Esophagus squamous epithelium (tissue), 5 donors: Measurements from ENCODE around the gene CCDC183. TPM values are rescaled to one million over a fixed set of nuclear protein-coding genes. Genes with fewer than 3 reads are reported as not detected.

ENCODE experiments used
- DNase-seq: peaks from one replicate; lab custom pipeline; 2025; lab: John Stamatoyannopoulos, UW
- H3K27ac ChIP-seq, 4 donors: fragments of 200-600 bp; sonication (generic); one replicate each; pipeline ENCODE4 v1.5.1; 2016 to 2019; ENCODE audit warnings: mild to moderate bottlenecking in 1 of 4
- H3K27me3 ChIP-seq, 4 donors: fragments of 200-600 bp; sonication (generic); 1 replicate in 3 of 4; 2 replicates in 1 of 4; pipeline versions ENCODE4 v1.5.1 to v1.6.0; 2017 to 2021; ENCODE audit warnings: antibody characterized with exemption in 1 of 4
- H3K36me3 ChIP-seq, 3 donors: fragments of 200-600 bp; sonication (generic); one replicate each; pipeline ENCODE4 v1.5.1; 2016 to 2019
- H3K4me1 ChIP-seq, 3 donors: fragments of 200-600 bp; sonication (generic); one replicate each; pipeline ENCODE4 v1.5.1; 2017 to 2019
- H3K4me3 ChIP-seq, 4 donors: fragments of 200-600 bp; sonication (generic); 1 replicate in 3 of 4; 2 replicates in 1 of 4; pipeline ENCODE4 v1.5.1; 2016 to 2019; ENCODE audit warnings: mild to moderate bottlenecking in 2 of 4, moderate library complexity in 1 of 4
- H3K9me3 ChIP-seq, 3 donors: fragments of 200-600 bp; sonication (generic); one replicate each; pipeline ENCODE4 v1.5.1; 2016 to 2019
- POLR2A ChIP-seq, 4 donors: fragments of 450-650 bp; IDR thresholded peaks; one replicate each; pipeline ENCODE4 v1.6.1; 2017; ENCODE audit warnings: antibody characterized with exemption in 4 of 4, mild to moderate bottlenecking in 4 of 4, moderate library complexity in 3 of 4
- WGBS, 2 donors: methylation state at CpG; one replicate each; pipeline ENCODE4 v1.1.5; 2018; 5-methylcytosine and 5-hydroxymethylcytosine counted together
- intact Hi-C: fragments of 100-400 bp; cut with DNase I; formaldehyde crosslinking; loops from one replicate; pipeline ENCODE4 v1.15.0; 2022
- total RNA-seq, 4 donors: library from RNA; depleted of rRNA; stranded (reverse); fragments of >200 nt; gene quantifications; one replicate each; pipeline ENCODE4 v1.1.0, GENCODE V29; 2016
- TF ChIP-seq, protein P1 (sequence below), 6 experiments: fragments of 450-650 bp in 4 of 6; fragments of 200-600 bp in 2 of 6; sonication (generic) in 2 of 6; IDR thresholded peaks; one replicate each; pipeline ENCODE4 v1.5.1; 2016 to 2019; ENCODE audit warnings: antibody characterized with exemption in 6 of 6, mild to moderate bottlenecking in 4 of 6, moderate library complexity in 4 of 6
- donor health status: DM: yes; HTN: yes; CAD: no.

CCDC183 gene
- total RNA-seq, 4 donors from 2014 or later = 2.1 TPM; not detected in 3

DNA sequence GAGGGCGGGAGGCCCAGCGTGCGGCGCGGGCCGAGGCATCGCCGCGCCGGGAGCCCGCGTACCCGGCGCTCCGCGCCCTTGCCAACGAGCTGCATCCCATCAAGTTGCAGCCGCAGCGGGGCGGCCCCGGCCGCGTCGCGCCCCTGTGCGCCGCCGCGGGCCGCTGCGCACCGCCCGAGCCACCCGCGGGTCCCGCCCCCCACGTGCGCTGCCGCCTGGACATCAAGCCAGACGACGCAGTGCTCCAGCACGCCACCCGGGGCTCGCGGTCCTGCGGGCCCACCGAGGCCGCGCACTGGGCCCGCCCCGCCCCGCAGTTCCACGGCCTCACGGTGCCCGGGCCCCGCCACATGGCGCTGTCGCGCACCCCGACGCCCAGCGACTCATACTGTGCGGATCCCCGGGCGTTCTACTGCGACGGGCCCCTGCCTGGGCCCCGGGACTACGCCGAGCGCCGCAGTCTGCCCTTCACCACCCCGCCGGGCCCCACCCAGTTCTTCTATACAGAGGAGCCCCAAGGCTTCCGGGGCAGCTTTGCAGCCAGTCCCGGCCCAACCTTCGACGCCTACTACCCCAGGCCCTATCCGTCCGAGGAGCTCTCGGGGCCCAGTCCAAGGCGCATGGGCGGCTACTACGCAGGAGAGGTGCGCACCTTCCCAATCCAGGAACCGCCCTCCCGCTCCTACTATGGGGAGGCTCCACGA is 48.8 kb downstream of the CCDC183 start:
- DNase-seq = no peak
- H3K9me3 ChIP-seq = no peaks in the 10 kb centered on the region
- TF ChIP-seq, protein P1, sequence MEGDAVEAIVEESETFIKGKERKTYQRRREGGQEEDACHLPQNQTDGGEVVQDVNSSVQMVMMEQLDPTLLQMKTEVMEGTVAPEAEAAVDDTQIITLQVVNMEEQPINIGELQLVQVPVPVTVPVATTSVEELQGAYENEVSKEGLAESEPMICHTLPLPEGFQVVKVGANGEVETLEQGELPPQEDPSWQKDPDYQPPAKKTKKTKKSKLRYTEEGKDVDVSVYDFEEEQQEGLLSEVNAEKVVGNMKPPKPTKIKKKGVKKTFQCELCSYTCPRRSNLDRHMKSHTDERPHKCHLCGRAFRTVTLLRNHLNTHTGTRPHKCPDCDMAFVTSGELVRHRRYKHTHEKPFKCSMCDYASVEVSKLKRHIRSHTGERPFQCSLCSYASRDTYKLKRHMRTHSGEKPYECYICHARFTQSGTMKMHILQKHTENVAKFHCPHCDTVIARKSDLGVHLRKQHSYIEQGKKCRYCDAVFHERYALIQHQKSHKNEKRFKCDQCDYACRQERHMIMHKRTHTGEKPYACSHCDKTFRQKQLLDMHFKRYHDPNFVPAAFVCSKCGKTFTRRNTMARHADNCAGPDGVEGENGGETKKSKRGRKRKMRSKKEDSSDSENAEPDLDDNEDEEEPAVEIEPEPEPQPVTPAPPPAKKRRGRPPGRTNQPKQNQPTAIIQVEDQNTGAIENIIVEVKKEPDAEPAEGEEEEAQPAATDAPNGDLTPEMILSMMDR (IDR thresholded peaks at IDR 0.05) = no peak
- no peak for TF ChIP-seq POLR2A (IDR thresholded peaks at IDR 0.05)
- peak overlapping the region in 1 of 4 donors; percentile 15 for H3K4me3 ChIP-seq
- H3K36me3 ChIP-seq = peaks cover 0 to 13% (median 0%) of the 10 kb centered on the region in 3 donors
- intact Hi-C loops = no loop called here
- 9% methylated on average over 9 of the region's 88 CpGs; no CpG with 5 or more reads in 1 of the 2 donors for WGBS, 2 donors
- H3K27ac ChIP-seq = no peak overlapping the region
- H3K27me3 ChIP-seq = peaks cover 7 to 54% (median 19%) of the 10 kb centered on the region in 4 donors
- peaks cover 48 to 88% (median 75%) of the 10 kb centered on the region in 3 donors for H3K4me1 ChIP-seq

DNA sequence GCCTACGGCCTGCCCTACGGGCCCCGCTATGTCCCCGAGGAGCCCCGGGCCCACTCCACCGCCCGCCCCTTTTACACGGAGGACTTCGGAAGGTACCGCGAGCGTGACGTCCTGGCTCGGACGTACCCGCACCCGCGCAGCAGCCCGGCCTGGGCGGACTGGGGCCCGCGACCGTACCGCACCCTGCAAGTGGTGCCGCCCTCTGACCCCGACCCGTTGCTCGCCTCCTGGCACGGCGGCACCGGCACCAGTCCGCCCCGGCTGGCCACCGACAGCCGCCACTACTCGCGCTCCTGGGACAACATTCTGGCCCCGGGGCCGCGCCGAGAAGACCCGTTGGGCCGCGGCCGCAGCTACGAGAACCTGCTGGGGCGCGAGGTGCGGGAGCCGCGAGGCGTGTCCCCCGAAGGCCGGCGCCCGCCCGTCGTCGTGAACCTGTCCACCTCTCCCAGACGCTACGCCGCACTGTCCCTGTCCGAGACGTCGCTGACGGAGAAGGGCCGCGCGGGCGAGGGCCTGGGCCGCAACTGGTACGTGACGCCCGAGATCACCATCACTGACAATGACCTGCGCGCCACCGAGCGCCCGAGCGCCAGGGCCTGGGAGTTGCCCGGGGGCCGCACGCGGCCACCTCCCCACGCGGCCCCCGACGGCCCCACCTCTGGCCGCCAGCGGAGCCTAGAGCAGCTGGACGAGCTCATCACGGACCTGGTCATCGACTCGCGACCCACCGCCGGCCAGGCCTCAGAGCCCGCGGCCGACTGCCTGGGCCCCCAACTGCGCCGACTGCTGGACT is 49.5 kb downstream of the CCDC183 start:
- H3K27ac ChIP-seq = no peak overlapping the region
- H3K36me3 ChIP-seq = peaks cover 0 to 11% (median 0%) of the 10 kb centered on the region in 3 donors
- peaks cover 54 to 90% (median 83%) of the 10 kb centered on the region in 3 donors for H3K4me1 ChIP-seq
- DNase-seq = no peak
- peaks cover 7 to 54% (median 19%) of the 10 kb centered on the region in 4 donors for H3K27me3 ChIP-seq
- peak overlapping the region in 2 of 4 donors; percentile 67 to 96 for H3K4me3 ChIP-seq
- H3K9me3 ChIP-seq = no peaks in the 10 kb centered on the region
- intact Hi-C loops = no loop called here
- TF ChIP-seq, protein P1 (IDR thresholded peaks at IDR 0.05) = no peak
- TF ChIP-seq POLR2A (IDR thresholded peaks at IDR 0.05) = no peak
- 51% methylated on average over 4 of the region's 102 CpGs; no CpG with 5 or more reads in 1 of the 2 donors for WGBS, 2 donors

DNA sequence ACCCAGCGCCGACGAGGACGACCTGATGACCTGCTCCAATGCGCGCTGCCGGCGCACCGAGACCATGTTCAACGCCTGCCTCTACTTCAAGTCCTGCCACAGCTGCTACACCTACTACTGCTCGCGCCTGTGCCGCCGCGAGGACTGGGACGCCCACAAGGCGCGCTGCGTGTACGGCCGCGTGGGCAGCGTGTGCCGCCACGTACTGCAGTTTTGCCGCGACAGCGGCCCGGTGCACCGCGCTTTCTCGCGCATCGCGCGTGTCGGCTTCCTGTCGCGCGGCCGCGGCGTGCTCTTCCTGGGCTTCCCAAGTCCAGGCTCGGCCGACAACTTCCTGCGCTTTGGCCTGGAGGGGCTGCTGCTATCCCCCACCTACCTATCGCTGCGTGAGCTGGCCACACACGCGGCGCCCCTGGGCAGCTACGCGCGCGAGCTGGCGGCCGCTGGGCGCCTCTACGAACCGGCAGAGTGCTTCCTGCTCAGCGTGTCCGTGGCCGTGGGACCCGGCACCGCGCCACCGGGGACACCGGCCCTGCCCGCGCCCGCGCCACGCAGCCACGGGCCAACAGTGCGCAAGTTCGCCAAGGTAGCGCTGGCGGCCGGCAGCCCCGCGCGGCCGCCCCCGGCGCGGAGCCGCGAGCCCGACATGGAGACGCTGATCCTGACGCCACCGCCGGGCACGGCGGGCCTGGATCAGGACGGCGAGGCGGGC is 50.4 kb downstream of the CCDC183 start:
- DNase-seq = no peak
- H3K27ac ChIP-seq = peak overlapping the region in 2 of 4 donors; percentile 92 to 94
- peaks cover 7 to 54% (median 19%) of the 10 kb centered on the region in 4 donors for H3K27me3 ChIP-seq
- WGBS, 2 donors = 0% methylated on average over 8 of the region's 98 CpGs; no CpG with 5 or more reads in 1 of the 2 donors
- no peaks in the 10 kb centered on the region for H3K9me3 ChIP-seq
- TF ChIP-seq, protein P1 (IDR thresholded peaks at IDR 0.05) = no peak
- TF ChIP-seq POLR2A (IDR thresholded peaks at IDR 0.05) = peak in 1 of 4 donors; percentile 4
- H3K4me3 ChIP-seq = peak overlapping the region; percentile 54 to 96 (median 70)
- H3K36me3 ChIP-seq = peaks cover 0 to 14% (median 5%) of the 10 kb centered on the region in 3 donors
- intact Hi-C loops = no loop called here
- H3K4me1 ChIP-seq = peaks cover 50 to 87% (median 78%) of the 10 kb centered on the region in 3 donors

DNA sequence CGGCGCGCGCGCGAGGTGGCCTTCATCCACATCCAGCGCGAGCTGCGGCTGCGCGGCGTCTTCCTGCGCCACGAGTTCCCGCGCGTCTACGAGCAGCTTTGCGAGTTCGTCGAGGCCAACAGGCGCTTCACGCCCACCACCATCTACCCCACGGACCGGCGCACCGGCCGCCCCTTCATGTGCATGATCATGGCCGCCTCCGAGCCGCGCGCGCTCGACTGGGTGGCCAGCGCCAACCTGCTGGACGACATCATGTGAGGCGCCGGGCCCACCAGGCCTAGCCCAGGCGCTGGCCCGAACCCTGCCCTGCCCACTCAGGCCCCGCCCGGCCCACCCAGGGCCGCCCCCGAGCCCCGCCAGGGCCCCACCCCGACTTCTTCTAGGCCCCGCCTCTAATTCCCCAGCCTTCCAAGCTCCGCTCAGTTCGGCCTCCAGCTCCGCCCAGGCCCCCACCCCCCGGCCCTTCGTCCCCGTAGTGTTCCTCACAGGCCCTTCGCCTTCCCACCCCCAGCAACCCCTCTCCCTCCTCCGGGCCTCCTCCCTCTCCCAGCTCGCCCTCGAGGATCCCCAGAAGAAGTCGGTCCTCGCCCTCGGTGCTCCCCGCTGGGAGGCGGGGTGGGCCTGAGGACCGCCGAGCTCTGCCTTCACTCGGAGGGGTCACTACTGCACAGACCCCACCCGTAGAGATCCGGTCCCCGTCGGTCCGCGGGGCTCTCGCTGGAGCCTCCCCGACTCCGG is 51.1 kb downstream of the CCDC183 start:
- Histone ChIP-seq H3K27me3 (peaks cover 7 to 54% (median 19%) of the 10 kb centered on the region in 4 donors), H3K9me3 (no peaks in the 10 kb centered on the region), H3K27ac (peak overlapping the region; percentile 86 to 94 (median 92)), H3K36me3 (peaks cover 0 to 18% (median 5%) of the 10 kb centered on the region in 3 donors), H3K4me3 (peak overlapping the region; percentile 54 to 96 (median 70)), H3K4me1 (peaks cover 43 to 80% (median 71%) of the 10 kb centered on the region in 3 donors)
- TF ChIP-seq POLR2A (IDR thresholded peaks at IDR 0.05) = peak in 1 of 4 donors; percentile 3
- TF ChIP-seq, protein P1 (IDR thresholded peaks at IDR 0.05) = no peak
- intact Hi-C loops = no loop called here
- DNase-seq = no peak
- 0 to 7% methylated on average over 9 to 14 of the region's 75 CpGs for WGBS, 2 donors
